Activated CD8-positive, alpha-beta T cell treated with anti-CD3 and anti-CD28 coated beads for 36 hours (primary cell): ENCODE measurements around the gene DMRTC2. TPM values are rescaled to one million over a fixed set of nuclear protein-coding genes. Genes with fewer than 3 reads are reported as not detected.

Experiments used
- ATAC-seq: fragments of 200-7000 bp; cut with Tn5 transposase; one replicate; pipeline ENCODE4 v1.10.0; 2021; ENCODE audit warnings: mild to moderate bottlenecking, moderate library complexity
- CTCF ChIA-PET: fragments of 350-600 bp; sonication (Branson Sonifier 250); formaldehyde crosslinking; loops from one replicate; lab custom pipeline; 2021; ENCODE audit warnings: antibody characterized with exemption; lab: Charles Lee
- POLR2A ChIA-PET: fragments of 350-600 bp; sonication (Branson Sonifier 250); formaldehyde crosslinking; loops from one replicate; lab custom pipeline; 2021; ENCODE audit warnings: antibody characterized with exemption; lab: Charles Lee
- DNase-seq: peaks from one replicate; pipeline ENCODE4 v3.0.0-alpha.2; 2020
- H3K27ac Mint-ChIP-seq: one replicate; pipeline ENCODE4 v1.8.0; 2021; ENCODE audit warnings: mild to moderate bottlenecking, mixed read lengths
- H3K27me3 Mint-ChIP-seq: one replicate; pipeline ENCODE4 v1.8.0; 2021; ENCODE audit warnings: mixed read lengths
- H3K36me3 Mint-ChIP-seq: one replicate; pipeline ENCODE4 v1.8.0; 2021; ENCODE audit warnings: low read depth, mixed read lengths
- H3K4me1 Mint-ChIP-seq: one replicate; pipeline ENCODE4 v1.8.0; 2021; ENCODE audit warnings: low read depth, mixed read lengths
- H3K4me3 Mint-ChIP-seq: one replicate; pipeline ENCODE4 v1.8.0; 2021; ENCODE audit warnings: mild to moderate bottlenecking, moderate library complexity, mixed read lengths
- H3K9me3 Mint-ChIP-seq: one replicate; pipeline ENCODE4 v1.8.0; 2021; ENCODE audit warnings: mixed read lengths
- intact Hi-C: fragments of 100-400 bp; cut with micrococcal nuclease; formaldehyde crosslinking; loops from one replicate; pipeline ENCODE4 v1.10.0; 2022
- total RNA-seq, 2 experiments: library from RNA; stranded (reverse); gene quantifications; one replicate each; pipeline ENCODE4 v1.2.3, GENCODE V29; 2021
- TF ChIP-seq, protein P1 (sequence below): fragments of 200-600 bp; IDR thresholded peaks from one replicate; pipeline ENCODE4 v1.8.0; 2022; ENCODE audit warnings: antibody characterized with exemption, mild to moderate bottlenecking

The DMRTC2 gene
- total RNA-seq, 2 experiments from 2014 or later: not detected

DNA sequence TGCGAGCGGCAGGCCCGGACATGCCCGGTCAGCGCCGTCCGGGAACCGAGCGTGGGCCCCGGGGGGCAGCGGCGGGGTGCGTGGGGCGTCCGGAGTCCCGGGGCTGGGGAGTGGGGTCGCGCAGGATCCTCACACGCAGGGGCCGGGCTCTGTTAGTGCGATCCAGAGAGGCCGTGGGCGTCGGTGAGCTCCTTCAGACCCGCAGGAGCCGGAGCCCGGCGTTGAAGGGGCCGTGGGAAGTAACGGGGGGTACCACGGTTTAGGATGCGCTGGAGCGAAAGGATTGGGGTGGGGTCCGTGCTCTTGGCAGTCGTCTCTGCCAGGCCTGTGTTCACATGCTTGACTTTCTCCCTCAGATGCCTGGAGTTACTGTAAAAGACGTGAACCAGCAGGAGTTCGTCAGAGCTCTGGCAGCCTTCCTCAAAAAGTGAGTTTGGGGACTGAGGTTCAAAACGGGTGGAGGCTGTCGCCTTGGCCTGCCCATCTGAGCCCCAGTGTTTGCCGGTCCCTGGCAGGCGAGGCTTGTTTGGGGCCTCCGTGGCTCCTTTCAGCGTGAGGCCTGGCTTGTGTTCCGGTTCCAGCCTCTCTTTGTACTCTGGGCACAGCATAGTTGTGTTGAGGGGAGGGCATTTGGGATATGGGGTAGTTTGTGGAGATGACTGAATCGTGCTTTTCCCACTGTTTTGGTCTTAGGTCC, 15.7 kb downstream of the DMRTC2 start:
- POLR2A ChIA-PET: interaction anchor here (0.6 to 7.5 kb wide), 24 partner anchors 9 to 598 kb away, joined by 3 to 169 read pairs (median 7); partner anchors contain the start of genes ARHGEF1, CD79A, ERFL and RABAC1
- peak overlapping the region; percentile 83 for H3K4me3 Mint-ChIP-seq
- peak overlapping the region; percentile 94 for H3K27ac Mint-ChIP-seq
- no peaks in the 10 kb centered on the region for H3K27me3 Mint-ChIP-seq
- TF ChIP-seq, protein P1, sequence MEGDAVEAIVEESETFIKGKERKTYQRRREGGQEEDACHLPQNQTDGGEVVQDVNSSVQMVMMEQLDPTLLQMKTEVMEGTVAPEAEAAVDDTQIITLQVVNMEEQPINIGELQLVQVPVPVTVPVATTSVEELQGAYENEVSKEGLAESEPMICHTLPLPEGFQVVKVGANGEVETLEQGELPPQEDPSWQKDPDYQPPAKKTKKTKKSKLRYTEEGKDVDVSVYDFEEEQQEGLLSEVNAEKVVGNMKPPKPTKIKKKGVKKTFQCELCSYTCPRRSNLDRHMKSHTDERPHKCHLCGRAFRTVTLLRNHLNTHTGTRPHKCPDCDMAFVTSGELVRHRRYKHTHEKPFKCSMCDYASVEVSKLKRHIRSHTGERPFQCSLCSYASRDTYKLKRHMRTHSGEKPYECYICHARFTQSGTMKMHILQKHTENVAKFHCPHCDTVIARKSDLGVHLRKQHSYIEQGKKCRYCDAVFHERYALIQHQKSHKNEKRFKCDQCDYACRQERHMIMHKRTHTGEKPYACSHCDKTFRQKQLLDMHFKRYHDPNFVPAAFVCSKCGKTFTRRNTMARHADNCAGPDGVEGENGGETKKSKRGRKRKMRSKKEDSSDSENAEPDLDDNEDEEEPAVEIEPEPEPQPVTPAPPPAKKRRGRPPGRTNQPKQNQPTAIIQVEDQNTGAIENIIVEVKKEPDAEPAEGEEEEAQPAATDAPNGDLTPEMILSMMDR: no peak
- ATAC-seq (no peak), DNase-seq (no peak)
- H3K4me1 Mint-ChIP-seq: peaks cover 44% of the 10 kb centered on the region
- H3K36me3 Mint-ChIP-seq: peaks cover 48% of the 10 kb centered on the region
- CTCF ChIA-PET: interaction anchor here (0.9 to 4.2 kb wide), 11 partner anchors 11 to 175 kb away, joined by 3 to 48 read pairs (median 5); partner anchors contain the start of genes CD79A and RABAC1
- intact Hi-C loops: no loop called here
- H3K9me3 Mint-ChIP-seq: no peaks in the 10 kb centered on the region

DNA sequence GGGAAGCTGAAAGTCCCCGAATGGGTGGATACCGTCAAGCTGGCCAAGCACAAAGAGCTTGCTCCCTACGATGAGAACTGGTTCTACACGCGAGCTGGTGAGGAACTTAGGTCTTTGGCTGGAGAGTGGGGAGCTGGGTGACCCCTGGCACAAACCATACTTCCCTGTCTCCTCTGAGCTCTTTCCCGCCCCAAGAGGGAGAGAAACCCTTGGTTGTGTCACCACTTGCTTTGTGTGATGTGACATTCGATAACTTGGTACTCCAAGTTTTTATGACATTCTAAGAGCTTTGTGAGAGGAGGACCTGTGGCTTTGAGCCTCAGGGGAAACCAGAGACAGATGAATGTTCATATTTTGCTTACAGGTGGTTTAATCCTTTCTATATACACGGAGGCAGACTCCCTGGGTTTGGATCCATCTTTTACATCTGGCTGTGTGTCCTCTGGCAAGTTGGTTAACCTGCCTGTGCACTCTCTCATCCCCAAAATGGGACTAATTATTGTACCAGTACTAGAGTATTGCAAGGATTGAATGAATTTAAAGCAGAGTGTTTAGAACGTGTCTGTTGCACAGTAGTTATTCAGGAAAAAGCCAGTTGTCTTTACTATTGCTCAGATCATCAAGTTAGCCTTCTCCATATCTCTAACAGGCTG, 16.4 kb downstream of the DMRTC2 start:
- no peak for DNase-seq
- intact Hi-C loops: no loop called here
- H3K36me3 Mint-ChIP-seq: peaks cover 53% of the 10 kb centered on the region

DNA sequence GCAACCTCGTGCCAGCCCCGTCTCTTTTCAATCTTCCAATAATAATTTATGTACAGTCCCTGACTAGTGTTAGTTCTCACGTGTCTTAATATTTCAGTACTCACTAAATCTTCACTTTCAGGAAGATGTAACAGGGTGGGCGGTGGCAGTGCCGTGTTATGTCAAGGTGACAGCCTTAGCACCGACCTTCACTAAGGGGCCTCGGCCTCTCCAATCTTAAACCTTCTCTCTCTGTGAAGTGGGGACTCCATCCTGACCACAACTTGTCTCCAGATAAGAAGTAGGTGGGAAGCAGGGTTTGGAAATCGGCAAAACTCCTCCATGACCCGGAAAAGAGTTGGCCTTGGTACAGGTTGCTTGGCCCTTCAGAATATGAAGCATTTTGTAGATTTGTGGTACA, 17.0 kb downstream of the DMRTC2 start:
- Mint-ChIP-seq H3K27me3 (no peaks in the 10 kb centered on the region), H3K36me3 (peaks cover 56% of the 10 kb centered on the region), H3K27ac (peak overlapping the region; percentile 94), H3K4me3 (peak overlapping the region; percentile 83), H3K4me1 (peaks cover 52% of the 10 kb centered on the region), H3K9me3 (no peaks in the 10 kb centered on the region)
- POLR2A ChIA-PET: interaction anchor here (0.6 to 7.5 kb wide), 12 partner anchors 9 to 96 kb away, joined by 3 to 169 read pairs (median 10); partner anchors contain the start of genes ARHGEF1, CD79A and RABAC1
- CTCF ChIA-PET: interaction anchor here (0.9 to 4.0 kb wide), 3 partner anchors 10 to 15 kb away, joined by 3 to 48 read pairs (median 13); partner anchors contain the start of gene CD79A
- DNase-seq (no peak), ATAC-seq (no peak)
- TF ChIP-seq, protein P1: no peak
- intact Hi-C loops: no loop called here

More for the DNA sequence above, 16.4 kb downstream of the DMRTC2 start:
- Mint-ChIP-seq H3K4me1 (peaks cover 47% of the 10 kb centered on the region), H3K9me3 (no peaks in the 10 kb centered on the region), H3K27me3 (no peaks in the 10 kb centered on the region), H3K27ac (peak overlapping the region; percentile 94), H3K4me3 (peak overlapping the region; percentile 83)
- CTCF ChIA-PET: interaction anchor here (0.9 to 4.2 kb wide), 5 partner anchors 10 to 97 kb away, joined by 3 to 48 read pairs (median 10); partner anchors contain the start of genes CD79A and RABAC1
- POLR2A ChIA-PET: interaction anchor here (1.2 to 7.5 kb wide), 13 partner anchors 10 to 97 kb away, joined by 3 to 169 read pairs (median 12); partner anchors contain the start of genes ARHGEF1, CD79A, ERFL and RABAC1
- no peak for ATAC-seq
- TF ChIP-seq, protein P1: no peak

DNA sequence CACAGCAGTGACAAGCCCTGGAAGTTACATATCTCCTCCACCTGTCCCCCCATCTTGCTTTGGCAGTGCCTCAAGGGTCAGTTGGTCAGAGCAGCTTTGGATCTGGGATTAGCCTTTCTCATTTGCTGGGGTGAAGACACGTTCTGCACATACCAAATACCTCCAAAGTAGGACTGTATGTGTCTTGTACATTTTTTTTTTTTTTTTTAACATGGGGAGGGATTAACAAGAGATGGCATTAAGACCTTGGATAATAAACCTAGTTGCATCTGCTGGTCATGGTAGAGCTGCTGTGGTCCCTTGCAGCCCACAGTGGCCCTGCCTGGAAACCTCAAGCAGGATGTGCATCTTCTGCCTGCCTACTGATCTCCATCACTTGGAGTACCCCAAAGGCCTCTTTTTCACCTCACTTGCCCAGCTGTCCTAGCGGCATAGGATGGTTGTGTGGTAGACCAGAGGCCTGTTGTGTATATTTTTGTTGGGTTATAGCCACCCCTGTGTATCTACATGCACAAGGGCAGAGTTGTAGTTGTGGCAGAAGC, 17.7 kb downstream of the DMRTC2 start:
- ATAC-seq: no peak
- Mint-ChIP-seq H3K27ac (peak overlapping the region; percentile 94), H3K4me1 (peaks cover 56% of the 10 kb centered on the region), H3K27me3 (no peaks in the 10 kb centered on the region), H3K36me3 (peaks cover 58% of the 10 kb centered on the region), H3K4me3 (peak overlapping the region; percentile 83), H3K9me3 (no peaks in the 10 kb centered on the region)
- ChIA-PET POLR2A (interaction anchor here (0.6 to 7.5 kb wide), 13 partner anchors 9 to 217 kb away, joined by 3 to 169 read pairs (median 4); partner anchors contain the start of gene CD79A), CTCF (interaction anchor here (0.9 to 3.3 kb wide), 4 partner anchors 11 to 94 kb away, joined by 3 to 13 read pairs (median 4); no protein-coding TSS in a partner anchor)
- intact Hi-C loops: no loop called here
- no peak for DNase-seq
- TF ChIP-seq, protein P1: no peak
